ENCODE results near the gene GP1BA.
A peak's percentile ranks its signal among the peaks of the same experiment; 100 is the strongest.

GP1BA gene

GRCh38 chr17:4949321-4950074 lies 17.4 kb downstream of the GP1BA start:
- no peak for DNase-seq (ENCODE audit: low read depth in 2 of 2, low spot score in 1 of 2)

- no peak for DNase-seq (ENCODE audit: low read depth in 2 of 2, low spot score in 1 of 2)
Measured at GRCh38 chr17:4950075-4950745, 18.1 kb downstream of the GP1BA start.

- DNase-seq (ENCODE audit: low read depth in 2 of 2, low spot score in 1 of 2), result no peak
Measured at GRCh38 chr17:4950746-4951204, 18.7 kb downstream of the GP1BA start, which contains the start of gene ENO3. Gene ENO3, plus strand, starts transcription at chr17:4951119. Its CDS starts 711 bp downstream, at chr17:4951830.

- no peak for DNase-seq (ENCODE audit: low read depth in 2 of 2, low spot score in 1 of 2)
Measured at GRCh38 chr17:4951486-4951885, 19.4 kb downstream of the GP1BA start.

GRCh38 chr17:4953451-4953961 lies 21.4 kb downstream of the GP1BA start:
- no peak for DNase-seq (ENCODE audit: low read depth in 2 of 2, low spot score in 1 of 2)

- DNase-seq (ENCODE audit: low read depth in 2 of 2, low spot score in 1 of 2), result no peak
Measured at GRCh38 chr17:4955091-4955490, 23.0 kb downstream of the GP1BA start.

- no peak for DNase-seq (ENCODE audit: low read depth in 2 of 2, low spot score in 1 of 2)
Measured at GRCh38 chr17:4956493-4957061, 24.5 kb downstream of the GP1BA start.

GRCh38 chr17:4958102-4958501 lies 26.0 kb downstream of the GP1BA start:
- DNase-seq (ENCODE audit: low read depth in 2 of 2, low spot score in 1 of 2), result no peak

- DNase-seq (ENCODE audit: low read depth in 2 of 2, low spot score in 1 of 2), result no peak
Measured at GRCh38 chr17:4959261-4959965, 27.3 kb downstream of the GP1BA start.

- DNase-seq (ENCODE audit: low read depth in 2 of 2, low spot score in 1 of 2), result no peak
Measured at GRCh38 chr17:4960279-4960922, 28.3 kb downstream of the GP1BA start.

- no peak for DNase-seq (ENCODE audit: low read depth in 2 of 2, low spot score in 1 of 2)
Measured at GRCh38 chr17:4965311-4965986, 33.4 kb downstream of the GP1BA start.

- peak; percentile 77 to 90 for DNase-seq (ENCODE audit: low read depth in 2 of 2, low spot score in 1 of 2)
Measured at GRCh38 chr17:4966844-4967538, 34.9 kb downstream of the GP1BA start.

- peak; percentile 85 to 89 for DNase-seq (ENCODE audit: low read depth in 2 of 2, low spot score in 1 of 2)
Measured at GRCh38 chr17:4967539-4968485, 35.7 kb downstream of the GP1BA start, which contains the start of gene SPAG7. Gene SPAG7, minus strand, starts transcription at chr17:4967817. Its CDS starts 13 bp downstream, at chr17:4967804.

- no peak for DNase-seq (ENCODE audit: low read depth in 2 of 2, low spot score in 1 of 2)
Measured at GRCh38 chr17:4968486-4969046, 36.5 kb downstream of the GP1BA start.

- no peak for DNase-seq (ENCODE audit: low read depth in 2 of 2, low spot score in 1 of 2)
Measured at GRCh38 chr17:4969047-4969550, 37.0 kb downstream of the GP1BA start.

- DNase-seq (ENCODE audit: low read depth in 2 of 2, low spot score in 1 of 2), result no peak
Measured at GRCh38 chr17:4969551-4970173, 37.6 kb downstream of the GP1BA start.

- no peak for DNase-seq (ENCODE audit: low read depth in 2 of 2, low spot score in 1 of 2)
Measured at GRCh38 chr17:4970273-4970672, 38.2 kb downstream of the GP1BA start.

All from stimulated activated CD8-positive, alpha-beta memory T cell treated with anti-CD3 and anti-CD28 coated beads, Interleukin-4, amount 100 ng/mL, for 1 hour (primary cell).